ENCODE data around the gene EFCAB3.
"Not testable (repeated sequence)": the region's sequence is repeated elsewhere in the genome, so short reads cannot be mapped to it uniquely, and the experiment has no call there.

The EFCAB3 gene

DNA sequence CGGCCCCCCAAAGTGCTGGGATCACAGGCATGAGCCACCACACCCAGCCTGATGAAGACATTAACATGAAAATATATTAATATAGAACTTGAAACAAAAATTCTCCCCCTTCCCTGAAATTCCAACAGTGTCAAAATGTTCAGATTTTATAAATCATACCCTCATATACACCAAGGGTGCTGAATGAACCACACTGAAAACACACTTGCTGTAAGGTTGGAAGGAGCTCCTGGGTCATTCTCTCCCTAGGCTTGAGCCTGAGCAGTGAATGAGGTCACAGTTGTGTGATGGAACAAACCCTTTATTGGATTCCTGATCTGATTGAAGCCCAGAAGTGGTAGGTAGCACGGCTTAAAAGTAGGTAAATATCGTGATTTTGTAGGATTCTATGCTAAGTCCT is at the start of gene EFCAB3:
Gene EFCAB3, plus strand, starts transcription at position 301 of the 400 bp plus-strand sequence. CDS start 2,427 bp downstream, outside the sequence.
- no peak for DNase-seq (ENCODE audit: low read depth)

DNA sequence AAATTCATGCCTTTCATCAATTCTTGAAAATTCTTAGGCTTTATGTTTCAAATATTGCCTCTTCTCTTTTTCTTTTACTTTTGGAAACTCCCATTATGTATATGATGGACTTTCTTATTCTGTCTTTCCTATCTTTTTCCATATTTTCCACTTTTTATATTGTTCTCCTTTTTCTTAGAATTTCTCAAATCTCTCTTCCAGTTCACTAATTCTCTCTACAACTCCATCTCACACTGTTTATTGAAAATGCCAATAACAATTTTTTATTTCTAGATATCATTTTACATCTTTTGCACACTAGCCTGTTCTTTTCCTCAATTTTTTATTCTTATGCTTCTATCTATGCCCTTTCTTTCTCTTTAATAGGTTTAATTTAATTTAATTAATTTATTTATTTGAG is 43.8 kb upstream of the EFCAB3 start:
- DNase-seq (ENCODE audit: low read depth): no peak

DNA sequence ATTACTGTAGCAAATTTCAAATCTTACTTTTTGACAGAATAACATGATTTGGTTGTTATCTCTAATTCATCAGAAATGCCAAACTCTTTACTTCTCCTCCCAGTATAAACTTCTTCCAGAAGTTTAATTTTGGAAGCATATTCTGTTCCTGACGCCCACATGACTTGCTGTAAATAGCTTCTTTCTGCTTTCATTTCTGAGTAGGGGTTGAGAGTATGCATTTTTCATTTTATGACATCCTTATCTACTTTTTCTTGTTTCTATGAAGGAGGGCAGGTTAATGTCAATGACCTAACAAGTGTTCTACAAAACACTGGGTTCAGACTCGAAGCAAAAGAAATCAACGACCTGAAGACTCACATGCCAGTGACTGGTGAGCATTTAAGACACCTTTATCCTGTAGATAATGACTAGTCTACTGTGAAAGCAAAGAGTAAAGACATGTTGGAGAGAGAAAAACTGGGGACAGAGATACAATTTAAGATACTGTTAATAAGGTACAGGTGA is 36.5 kb upstream of the EFCAB3 start:
- no peak for DNase-seq (ENCODE audit: low read depth)

DNA sequence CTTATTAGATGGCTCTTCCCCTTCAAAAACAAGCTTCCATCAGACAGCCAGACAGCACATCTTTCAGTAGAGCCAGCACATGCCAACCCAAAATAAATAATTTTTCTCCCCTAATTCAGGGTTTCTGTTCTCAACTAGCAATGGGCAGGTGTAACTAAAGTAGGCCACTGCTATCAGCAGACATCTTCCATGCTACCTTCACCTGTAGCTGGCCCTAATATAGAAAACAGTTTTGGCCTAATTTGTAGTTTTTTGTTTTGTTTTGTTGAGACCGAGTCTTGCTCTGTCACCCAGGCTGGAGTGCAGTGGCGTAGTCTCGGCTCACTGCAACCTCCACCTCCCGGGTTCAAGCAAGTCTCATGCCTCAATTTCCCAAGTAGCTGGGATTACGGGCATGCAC is 29.2 kb upstream of the EFCAB3 start:
- DNase-seq (ENCODE audit: low read depth): no peak

DNA sequence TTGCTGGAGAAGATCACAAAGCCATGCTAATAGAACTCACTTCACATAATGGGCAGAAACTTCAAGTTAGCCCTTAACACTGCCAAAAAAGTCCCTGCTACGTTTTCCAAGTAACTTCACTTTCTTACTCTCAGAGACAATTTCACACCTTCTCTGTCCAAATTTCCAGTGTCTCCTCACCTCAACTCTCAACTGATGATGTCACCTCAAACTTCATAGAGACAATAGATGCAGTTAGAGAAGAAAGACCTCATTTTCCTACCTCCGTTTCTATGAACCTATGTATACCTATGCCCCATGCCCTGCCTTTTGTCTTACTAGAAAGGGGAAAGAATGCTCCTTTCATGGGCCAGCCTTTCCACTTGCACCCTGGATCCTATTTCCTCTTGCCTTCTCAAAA is 14.2 kb upstream of the EFCAB3 start:
- DNase-seq (ENCODE audit: low read depth): no peak

DNA sequence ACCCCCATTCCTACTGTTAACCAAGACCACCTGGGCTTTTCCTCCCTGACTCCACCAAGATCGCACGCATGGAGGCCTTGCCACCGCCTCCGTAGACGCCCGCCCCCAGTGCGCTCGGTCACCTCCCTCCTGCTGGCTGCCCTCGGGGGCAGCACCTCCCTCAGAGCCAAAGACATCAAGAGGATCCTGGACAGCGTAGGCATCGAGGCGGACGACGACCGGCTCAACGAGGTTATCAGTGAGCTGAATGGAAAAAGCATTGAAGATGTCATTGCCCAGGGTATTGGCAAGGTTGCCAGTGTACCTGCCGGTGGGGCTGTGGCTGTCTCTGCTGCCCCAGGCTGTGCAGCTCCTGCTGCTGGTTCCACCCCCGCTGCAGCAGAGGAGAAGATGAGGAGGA is 1.2 kb downstream of the EFCAB3 start:
- no peak for DNase-seq (ENCODE audit: low read depth)

DNA sequence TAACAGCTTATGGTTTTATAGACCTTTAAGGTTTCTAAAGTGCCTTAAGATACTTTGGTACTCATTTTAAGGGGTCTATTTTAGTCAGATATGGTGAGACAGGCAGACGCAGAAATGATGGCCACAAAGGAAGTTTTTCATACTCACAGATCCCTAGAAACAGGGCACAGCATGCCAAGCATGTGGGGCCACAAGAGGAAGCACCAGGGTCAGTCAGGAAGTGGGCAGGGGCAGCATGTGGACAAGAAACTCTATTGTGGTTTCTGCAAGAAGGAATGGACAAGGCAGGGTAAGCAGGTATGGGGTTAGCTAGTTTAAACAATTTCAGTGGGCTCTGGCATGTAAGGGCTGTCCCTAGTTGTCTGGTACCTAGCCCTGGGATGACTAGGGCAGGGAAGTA is 8.5 kb downstream of the EFCAB3 start:
- no peak for DNase-seq (ENCODE audit: low read depth)

DNA sequence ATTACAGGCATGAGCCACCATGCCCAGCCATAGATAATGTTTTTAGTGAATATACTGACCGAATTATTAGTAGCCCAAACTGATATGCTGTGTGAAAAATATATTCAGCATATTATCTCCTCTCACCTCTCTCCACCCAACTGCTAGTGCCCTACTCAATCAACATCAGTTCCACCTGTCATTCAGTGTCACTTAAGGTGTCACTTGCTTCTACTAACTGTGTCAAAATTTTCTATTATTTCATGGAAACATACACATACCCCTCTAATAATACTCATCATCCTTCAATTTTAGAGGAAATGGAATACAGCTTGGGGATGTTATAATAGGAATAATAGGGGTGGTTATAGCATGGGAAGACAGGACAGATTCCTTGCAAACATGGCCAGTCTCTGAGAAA is 12.6 kb downstream of the EFCAB3 start:
- DNase-seq (ENCODE audit: low read depth): no peak

DNA sequence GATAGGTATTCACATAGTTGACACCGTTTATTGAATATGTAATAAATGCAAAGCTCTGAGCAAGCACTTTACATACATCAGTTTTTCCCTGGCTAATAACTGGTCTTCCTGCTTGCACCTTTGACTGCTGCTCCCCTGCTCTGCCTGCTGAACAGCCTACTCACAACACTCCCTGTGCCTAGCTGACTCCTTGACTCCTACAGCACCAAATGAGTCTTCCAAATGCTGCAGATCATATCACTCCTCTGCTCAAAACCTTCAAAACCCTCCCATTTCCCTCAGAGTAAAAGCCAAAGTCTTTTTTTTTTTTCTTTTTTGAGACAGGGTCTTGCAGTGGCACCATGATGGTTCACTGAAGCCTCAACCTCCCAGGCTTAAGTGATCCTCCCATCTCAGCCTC is 18.5 kb downstream of the EFCAB3 start:
- no peak for DNase-seq (ENCODE audit: low read depth)

DNA sequence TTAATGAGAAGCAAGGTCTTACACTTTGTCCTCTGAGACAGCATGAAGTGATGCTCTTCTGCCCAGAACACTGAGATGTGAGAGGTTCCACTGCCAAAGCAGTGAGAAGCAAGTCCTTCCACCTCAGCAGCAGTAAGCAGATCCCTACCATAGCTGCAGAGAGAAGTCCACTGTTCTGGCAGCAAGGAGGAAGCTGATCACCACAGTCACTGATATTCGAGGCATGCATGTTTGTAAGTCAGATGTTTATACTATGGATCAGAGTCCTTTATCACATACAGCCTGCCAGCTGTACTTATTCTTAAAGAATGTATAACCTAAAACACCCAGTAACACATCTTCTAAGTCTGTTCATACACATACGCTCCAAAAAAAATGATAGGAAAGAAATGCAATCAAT is 25.1 kb downstream of the EFCAB3 start:
- no peak for DNase-seq (ENCODE audit: low read depth)

DNA sequence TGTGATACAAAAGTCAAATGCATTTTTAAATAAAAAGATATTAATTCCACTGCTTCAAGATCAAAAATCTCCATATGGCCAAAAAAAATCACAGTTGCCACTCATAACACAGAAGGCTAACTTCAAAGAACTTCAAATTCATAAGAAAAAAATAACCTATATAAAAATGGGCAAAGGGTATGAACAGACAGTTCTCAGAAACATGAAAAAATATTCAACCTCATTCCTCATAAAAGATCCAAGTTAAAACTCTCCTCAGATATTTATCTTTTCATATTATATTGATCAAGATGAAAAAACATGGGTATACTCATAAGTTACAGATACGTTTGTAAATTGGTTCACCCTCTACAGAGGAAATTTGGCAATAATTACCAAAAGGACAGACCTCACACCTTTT is 32.7 kb downstream of the EFCAB3 start:
- DNase-seq (ENCODE audit: low read depth): not testable (repeated sequence)

DNA sequence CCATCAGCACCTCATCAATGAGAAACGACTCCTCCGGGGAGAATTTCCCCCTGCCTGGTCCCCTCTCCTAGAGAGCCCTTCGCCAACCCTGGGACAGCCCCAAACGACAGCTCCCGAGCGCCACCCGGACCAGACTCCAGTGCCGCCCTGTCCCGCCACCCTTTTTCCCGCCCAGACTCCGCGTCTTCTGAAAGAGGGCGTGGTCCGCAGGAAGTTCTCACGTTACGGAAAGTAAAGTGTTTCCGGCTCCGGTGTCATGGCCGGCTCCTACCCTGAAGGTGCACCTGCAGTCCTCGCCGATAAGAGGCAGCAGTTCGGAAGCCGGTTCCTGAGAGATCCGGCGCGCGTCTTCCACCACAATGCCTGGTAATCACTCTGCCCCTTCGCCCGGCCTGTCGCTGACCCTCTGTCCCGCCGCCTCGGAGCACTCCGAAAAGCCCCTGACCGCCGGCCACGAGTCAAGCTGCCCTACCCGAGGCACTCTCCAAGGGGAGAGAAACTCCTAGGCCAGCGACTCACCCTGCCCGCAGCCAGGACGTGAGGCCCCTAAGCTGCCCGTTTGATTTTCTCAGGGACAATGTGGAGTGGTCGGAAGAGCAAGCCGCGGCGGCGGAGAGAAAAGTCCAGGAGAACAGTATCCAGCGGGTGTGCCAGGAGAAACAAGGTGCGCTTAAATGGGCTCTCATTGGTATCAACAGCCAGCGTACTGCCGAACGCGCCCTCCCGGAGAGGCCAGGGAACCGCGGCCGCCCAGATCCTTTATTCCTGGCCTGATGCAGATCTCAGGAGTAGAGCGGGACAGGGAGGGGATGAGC is 43.5 kb downstream of the EFCAB3 start, which contains the start of gene METTL2A:
Gene METTL2A, plus strand, starts transcription at position 251 of the 815 bp plus-strand sequence. Its CDS starts 6 bp downstream, at position 257.
- DNase-seq (ENCODE audit: low read depth): peak; percentile 48

DNA sequence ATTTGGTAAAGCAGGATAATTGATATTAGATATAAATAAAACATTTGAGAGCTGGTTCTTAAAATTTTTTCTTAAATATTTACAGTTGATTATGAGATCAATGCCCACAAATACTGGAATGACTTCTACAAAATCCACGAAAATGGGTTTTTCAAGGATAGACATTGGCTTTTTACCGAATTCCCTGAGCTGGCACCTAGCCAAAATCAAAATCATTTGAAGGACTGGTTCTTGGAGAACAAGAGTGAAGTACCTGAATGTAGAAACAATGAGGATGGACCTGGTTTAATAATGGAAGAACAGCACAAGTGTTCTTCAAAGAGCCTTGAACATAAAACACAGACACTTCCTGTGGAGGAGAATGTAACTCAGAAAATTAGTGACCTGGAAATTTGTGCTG is 45.9 kb downstream of the EFCAB3 start:
- DNase-seq (ENCODE audit: low read depth): not testable (repeated sequence)

DNA sequence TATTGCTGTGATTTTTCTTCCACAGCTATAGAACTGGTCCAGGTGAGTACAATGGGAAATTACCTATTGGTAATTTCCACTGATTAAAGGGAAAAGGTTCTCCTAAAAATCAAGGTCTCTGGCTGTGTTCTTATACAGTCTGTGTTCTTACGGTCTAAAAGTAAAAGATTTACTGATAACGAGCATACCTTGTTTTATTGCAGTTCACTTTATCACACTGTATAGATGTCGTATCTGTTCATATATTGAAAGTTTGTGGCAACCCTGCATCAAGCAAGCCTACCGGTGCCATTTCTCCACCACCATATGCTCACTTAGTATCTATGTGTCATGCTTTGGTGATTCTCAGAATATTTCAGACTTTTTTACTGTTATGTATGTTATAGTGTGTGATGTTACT is 54.9 kb downstream of the EFCAB3 start:
- DNase-seq (ENCODE audit: low read depth): not testable (repeated sequence)

DNA sequence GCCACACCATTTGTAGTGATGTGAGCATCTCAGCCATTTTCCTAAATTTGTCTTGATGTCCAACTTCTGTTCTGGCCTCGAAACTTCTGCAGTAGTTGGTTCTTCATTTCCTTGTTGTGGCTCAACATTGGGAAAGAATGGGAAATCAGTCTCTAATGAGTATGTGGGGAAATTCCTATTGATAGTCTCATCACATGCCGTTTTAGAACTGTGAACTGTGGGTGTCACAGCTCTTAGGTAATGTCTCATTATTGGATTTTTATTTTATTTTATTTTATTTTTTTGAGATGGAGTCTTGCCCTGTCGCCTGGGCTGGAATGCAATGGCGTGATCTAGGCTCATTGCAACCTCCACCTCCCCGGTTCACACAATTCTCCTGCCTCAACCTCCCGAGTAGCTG is 60.8 kb downstream of the EFCAB3 start:
- DNase-seq (ENCODE audit: low read depth): not testable (repeated sequence)

DNA sequence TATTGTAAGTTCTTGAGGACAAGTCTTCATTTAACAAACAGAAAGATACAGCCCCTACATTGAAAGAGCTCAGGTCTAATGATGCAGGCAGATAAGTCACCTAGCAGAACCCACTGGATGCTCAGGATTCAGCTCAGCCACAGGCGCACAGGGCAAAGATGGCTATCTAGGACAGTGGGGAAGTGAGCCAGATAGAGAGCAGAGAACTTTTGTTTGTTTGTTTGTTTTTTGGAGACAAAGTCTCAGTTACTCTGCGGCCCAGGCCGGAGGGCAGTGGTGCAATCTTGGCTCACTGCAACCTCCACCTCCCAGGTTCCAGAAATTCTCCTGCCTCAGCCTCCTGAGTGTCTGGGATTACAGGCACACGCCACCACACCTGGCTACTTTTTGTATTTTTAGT is 63.7 kb downstream of the EFCAB3 start:
- no peak for DNase-seq (ENCODE audit: low read depth)

DNA sequence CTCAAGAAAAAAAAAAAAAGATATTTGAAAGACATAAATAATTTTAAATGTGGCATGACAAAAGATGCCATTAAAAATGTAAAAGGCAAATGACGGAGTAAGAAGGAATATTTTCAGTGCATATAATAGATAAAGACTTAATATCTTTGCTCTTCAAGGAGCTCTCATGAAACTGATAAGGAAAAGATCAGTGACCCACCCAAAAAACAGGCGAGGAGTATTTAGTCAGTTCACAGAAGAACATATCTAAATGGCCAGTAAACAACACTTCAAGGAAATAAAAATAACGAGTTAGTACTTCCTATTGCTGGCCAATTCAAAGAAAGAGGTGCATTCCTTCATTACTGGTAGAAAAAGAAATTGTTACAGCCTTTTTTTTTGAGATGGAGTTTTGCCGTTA is 65.4 kb downstream of the EFCAB3 start:
- DNase-seq (ENCODE audit: low read depth): not testable (repeated sequence)

DNA sequence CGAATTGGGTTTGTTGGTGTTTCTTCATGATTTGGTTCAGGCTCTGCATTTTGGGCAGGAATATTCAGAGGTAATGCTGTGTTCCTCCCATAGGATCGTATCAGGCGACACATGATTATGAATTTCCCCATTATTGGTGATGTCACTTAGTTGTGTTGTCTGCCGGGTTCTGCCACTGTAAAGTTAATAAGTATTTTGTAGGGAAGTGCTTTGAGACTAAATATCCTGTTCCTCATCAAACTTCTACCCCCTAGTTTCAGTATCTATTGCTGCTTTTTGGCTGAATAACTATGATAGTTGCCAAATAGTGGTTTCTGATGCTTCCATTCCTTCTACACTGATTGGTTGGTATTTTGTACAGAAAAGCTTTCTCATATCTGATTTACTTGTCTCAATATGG is 71.8 kb downstream of the EFCAB3 start:
- DNase-seq (ENCODE audit: low read depth): not testable (repeated sequence)

DNA sequence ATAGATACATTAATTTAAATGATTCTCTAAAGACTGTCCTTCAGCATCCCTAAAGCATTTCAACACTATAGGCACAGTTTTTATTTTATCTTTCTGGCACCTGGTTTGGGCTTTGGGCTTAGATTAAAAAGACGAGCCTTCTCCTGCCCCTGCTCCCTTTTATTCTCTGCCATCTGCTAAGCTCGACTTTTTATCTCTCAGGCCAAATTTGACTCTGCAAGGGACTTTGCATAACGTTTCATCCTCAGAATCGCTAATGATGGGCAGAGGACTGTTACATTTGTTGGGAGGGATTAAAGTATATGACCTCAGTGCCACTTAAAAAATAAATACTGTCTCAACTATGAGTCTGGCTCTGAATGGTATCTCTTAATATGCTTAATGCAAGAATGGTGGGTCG is 72.7 kb downstream of the EFCAB3 start:
- DNase-seq (ENCODE audit: low read depth): not testable (repeated sequence)

DNA sequence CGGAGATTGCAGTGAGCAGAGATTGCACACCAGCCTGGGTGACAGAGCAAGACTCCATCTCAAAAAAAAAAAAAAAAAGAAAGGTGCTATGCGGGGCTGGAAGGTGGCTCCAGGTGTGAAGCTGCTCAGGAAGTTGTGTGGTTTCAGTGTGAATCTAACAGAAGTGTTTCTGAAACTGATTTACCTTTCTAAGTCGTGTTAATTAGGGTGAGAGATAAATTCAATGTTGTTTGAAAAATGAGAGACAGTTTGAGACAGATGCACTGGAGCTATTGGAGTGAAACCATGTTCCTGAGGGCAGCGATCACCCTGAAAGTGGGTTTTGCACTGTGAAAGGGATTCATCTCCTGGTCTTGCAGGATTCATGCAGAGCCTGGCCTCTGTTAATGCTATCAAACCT is 73.3 kb downstream of the EFCAB3 start:
- not testable (repeated sequence) for DNase-seq (ENCODE audit: low read depth)

DNA sequence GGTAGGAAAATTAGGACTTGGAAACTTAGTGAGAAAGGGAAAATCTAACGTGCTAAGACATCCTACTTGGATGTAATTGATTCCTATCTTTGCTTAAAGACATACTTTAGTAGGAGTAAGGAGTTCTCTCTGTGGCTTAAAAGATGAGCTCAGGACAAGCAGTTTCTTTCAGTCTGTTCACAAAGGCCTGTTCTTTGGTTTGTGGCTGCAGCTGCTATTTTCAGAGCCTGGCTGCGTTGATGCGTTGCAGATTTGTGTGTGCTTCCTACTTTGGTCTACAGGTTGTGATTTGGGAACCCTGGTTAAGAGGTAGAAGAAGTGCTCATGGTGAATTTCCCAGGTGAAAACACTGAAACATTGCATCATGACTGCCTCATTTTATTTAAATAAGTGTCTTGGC is 73.8 kb downstream of the EFCAB3 start:
- not testable (repeated sequence) for DNase-seq (ENCODE audit: low read depth)

DNA sequence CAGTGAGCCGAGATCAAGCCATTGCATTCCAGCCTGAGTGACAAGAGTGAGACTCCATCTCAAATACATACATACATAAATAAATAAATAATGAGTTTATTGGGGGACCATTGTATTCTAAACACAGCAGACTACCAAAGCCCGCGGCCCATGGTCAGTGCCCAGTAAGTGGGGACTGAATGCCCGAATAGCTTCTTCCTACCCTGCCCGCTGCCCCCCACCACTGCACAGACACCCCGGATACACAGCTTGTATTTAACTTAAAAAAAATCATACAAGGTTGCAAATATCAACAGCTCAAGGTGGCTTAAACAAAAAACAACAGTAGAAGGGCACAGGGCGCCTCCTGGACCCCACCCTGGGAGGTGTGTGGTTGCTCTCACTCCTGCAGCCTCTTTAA is 75.7 kb downstream of the EFCAB3 start:
- DNase-seq (ENCODE audit: low read depth): no peak

DNA sequence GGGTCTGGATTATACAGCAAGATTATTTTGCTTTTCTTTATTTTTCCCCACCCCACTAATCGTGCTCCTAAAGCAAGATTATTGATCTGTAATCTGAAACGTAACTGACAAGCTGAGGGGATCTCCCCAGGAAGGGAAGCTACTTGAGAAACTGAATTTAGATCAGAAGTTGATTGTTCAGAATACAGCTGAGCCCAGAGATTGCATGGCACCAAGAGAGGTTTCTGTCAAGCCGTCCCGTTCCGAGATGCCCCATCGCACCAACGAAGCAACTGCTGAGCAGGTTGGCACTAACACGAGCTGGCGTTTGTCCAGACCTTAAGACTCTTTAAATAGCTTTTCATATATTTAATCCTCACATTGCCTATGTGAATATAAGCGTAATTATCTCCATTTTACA is 78.1 kb downstream of the EFCAB3 start:
- not testable (repeated sequence) for DNase-seq (ENCODE audit: low read depth)

DNA sequence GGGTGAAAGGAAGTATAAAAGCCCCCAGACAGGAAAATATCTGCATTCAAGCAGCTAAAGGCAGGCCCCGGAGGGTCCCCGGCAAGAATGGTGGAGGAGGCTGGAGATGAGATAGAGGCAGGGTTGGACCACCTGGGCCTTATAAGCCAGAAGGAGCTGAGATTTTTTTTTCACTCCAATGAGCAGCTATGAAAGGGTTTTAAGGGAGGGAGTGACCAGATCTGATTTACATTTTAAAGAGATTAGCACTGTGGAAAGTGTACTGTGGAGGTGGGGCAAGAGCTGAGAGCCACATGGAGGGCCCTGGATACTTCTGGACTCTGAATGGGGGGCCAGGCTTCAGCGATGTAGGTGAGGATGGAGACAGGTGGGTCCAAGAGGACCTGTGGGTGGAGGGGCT is 84.1 kb downstream of the EFCAB3 start:
- DNase-seq (ENCODE audit: low read depth): not testable (repeated sequence)
